ENCODE results near the gene DNAH11.
"Not testable (repeated sequence)": the region's sequence is repeated elsewhere in the genome, so short reads cannot be mapped to it uniquely, and the experiment has no call there.

DNAH11 gene, protein sequence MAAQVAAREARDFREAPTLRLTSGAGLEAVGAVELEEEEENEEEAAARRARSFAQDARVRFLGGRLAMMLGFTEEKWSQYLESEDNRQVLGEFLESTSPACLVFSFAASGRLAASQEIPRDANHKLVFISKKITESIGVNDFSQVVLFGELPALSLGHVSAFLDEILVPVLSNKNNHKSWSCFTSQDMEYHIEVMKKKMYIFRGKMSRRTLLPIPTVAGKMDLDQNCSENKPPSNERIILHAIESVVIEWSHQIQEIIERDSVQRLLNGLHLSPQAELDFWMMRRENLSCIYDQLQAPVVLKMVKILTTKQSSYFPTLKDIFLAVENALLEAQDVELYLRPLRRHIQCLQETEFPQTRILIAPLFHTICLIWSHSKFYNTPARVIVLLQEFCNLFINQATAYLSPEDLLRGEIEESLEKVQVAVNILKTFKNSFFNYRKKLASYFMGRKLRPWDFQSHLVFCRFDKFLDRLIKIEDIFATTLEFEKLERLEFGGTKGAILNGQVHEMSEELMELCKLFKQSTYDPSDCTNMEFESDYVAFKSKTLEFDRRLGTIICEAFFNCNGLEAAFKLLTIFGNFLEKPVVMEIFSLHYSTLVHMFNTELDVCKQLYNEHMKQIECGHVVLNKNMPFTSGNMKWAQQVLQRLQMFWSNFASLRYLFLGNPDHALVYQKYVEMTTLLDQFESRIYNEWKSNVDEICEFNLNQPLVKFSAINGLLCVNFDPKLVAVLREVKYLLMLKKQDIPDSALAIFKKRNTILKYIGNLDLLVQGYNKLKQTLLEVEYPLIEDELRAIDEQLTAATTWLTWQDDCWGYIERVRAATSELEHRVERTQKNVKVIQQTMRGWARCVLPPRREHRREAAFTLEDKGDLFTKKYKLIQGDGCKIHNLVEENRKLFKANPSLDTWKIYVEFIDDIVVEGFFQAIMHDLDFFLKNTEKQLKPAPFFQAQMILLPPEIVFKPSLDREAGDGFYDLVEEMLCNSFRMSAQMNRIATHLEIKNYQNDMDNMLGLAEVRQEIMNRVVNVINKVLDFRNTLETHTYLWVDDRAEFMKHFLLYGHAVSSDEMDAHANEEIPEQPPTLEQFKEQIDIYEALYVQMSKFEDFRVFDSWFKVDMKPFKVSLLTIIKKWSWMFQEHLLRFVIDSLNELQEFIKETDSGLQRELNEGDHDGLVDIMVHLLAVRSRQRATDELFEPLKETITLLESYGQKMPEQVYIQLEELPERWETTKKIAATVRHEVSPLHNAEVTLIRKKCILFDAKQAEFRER (N-terminal part only)

DNA sequence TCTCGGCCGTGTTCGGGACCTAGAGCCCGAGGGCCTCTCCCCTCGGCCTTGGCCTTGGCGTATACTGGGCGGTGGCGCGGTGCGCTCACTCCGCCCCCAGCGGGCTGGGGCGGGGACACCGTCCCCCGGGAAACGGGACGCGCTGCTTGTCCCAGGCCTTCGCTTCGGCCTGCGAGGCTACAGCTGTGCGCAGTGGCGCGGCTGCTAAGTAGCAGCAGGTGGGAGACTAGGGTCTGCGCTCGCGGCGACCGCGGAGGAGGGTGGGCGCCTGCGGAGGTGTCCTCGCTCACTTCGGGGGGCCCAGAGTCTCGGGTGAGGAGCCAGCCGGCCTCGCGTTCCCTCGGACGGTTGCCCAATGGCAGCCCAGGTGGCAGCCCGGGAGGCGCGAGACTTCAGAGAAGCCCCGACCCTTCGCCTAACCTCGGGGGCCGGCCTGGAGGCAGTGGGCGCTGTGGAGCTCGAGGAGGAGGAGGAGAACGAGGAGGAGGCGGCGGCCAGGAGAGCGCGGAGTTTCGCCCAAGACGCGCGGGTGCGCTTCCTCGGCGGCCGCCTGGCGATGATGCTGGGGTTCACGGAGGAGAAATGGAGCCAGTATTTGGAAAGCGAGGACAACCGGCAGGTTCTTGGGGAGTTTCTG is at the start of gene DNAH11:
TSS of gene DNAH11 (plus strand) at position 149 of the 637 bp plus-strand sequence. CDS start at position 356, 207 bp downstream.
- DNase-seq (ENCODE audit: low spot score) = peak; percentile 51

DNA sequence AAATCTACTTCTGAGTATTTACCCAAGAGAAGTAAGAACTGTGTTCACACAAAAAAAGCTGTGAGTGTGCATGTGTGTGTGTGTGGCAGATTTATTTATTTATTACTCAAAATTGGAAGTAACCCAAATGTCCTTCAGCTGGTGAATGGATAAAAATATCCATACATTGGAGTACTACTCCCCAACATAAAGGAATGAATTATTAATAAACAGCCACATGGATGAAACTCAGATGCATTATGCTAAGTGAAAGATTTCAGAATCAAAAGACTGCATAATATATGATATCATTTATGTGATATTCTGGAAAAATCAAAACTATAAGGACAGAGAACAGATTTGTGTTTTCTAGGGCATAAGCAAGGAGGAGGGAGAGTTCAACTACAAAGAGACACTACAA is 47.1 kb upstream of the DNAH11 start:
- no peak for DNase-seq (ENCODE audit: low spot score)

DNA sequence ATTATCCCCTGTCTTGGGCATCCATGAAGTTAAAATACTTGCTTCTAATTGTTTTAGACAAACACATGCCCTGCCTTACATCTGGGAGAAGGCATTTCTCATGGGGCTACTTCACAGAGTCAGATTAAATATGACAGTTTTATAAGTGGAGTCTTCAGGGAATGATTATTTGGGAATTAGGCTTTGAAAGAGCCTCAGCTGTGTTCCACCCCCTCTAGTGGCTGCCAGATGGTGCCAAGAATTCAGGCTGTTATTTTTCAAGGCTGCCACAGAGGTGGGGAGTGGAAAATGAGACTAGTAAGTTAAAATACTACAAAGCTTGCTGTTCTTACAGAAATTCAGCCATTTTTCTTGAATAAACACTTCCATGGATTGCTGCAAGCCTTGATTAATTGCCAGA is 45.8 kb upstream of the DNAH11 start:
- DNase-seq (ENCODE audit: low spot score) = peak; percentile 8

DNA sequence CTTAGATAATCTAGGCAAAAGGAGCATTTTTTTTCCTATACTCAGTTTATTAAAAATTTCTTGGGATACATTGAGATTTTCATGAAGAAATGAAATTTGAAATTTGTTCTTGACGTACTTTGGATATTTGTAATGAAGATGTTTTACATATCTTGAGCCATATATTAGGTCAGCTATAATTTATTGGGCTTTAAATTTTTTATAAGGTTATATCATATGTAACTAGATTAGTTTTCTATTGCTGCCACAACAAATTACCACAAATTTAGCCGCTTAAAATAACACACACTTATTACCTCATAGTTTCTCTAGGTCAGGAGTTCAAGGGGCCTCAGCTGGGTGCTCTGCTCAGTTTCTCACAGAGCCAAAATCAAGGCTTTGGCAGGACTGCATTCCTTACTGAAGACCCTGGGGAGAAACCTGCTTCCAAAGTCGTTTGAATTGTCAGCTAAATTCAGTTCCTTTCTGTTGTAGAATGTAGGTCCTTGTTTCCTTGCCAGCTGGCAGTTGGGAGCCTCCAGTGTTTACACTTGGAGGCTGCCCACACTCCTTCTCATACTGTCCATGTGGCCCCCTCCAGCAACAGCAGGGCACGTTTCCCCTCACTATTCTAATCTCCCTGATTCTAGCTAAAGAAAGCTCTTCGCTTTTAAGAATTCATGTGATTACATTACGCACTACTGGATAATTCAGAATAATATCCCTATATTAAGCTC is 42.6 kb upstream of the DNAH11 start:
- DNase-seq (ENCODE audit: low spot score) = no peak

DNA sequence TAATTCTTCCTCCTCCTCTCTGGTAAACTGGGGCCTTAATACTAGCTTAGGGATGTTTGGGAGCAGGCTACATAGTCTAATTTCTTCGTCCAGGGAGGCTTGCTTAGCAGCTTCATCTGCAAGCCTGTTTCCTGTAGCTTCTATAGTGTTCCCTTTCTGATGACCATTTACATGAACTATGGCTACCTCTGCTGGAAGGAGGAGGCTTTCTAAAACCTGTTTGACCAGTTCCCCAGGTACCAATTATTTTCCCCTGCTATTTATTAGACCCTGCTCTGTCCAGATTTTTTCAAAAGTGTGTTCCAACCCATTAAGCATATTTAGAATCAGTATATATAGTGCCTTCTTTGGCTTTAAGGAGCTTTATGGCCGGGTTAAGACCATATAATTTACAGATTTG is 38.8 kb upstream of the DNAH11 start:
- DNase-seq (ENCODE audit: low spot score) = no peak

DNA sequence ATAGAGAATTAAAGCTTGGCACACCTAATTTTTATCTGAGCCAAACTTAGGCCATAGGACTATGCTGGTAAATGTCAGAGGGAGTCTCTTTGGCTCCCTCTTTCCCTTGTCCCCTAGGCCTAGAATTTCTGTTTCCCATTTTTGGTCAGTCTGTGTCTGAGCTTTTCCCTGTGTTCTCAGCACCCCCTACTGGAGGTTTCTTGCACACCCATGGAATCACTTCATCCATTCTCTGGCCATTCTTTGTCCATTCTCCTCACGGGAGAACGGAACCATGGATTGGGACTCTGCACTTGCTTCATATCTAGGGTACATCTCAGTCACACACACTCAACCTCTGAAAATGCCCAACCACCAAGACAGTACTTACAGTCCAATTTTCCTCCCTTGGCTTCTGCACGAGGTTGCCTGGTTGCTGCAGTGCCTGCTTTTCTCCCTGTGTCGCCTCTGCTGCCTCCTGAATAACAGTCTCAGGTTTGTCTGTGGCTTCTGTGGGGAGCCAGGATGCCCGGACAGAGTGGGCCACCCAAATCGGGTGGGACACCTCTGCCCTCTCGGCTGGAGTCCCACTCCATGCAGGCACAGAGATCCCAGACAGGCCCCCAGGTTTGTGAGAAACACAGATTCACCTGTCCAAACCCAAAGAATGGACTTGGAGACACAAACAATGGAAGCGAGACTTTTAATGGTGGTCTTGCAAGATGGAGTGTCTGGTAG is 35.1 kb upstream of the DNAH11 start:
- DNase-seq (ENCODE audit: low spot score) = peak; percentile 40

DNA sequence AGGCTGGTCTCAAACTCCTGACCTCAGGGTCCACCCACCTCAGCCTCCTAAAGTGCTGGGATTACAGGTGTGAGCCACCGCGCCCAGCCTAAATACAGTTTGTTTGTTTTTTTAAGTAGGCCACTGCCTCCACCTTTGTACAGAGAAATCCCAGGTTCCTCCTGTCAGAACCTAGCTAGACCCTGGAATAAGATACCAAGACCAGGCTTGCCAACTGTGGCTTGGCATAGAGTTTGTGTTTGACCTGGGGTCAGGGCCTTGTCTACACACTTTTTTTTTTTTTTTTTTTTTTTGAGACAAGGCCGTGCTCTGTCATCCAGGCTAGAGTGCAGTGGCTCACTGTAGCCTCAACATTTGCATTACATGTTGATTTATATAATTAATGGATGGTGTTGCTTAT is 34.3 kb upstream of the DNAH11 start:
- DNase-seq (ENCODE audit: low spot score) = no peak

DNA sequence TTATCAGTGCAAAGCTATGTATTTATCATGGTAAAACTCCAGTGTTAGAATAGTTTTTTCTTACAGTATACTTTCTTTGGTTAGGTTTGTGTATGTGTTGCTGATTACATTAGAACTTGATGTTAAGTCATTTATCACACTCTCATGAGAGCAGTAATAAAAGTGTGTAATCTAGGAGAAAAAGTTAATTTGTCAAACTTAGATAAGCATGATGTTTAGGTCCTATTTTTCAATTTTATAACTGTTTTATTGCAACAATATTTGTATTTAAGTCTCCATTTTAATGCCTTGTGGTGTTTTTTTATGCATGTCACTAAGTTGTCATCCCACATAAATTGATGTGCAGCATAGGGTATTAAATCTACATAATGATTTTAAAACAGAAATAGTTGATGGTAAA is 28.8 kb upstream of the DNAH11 start:
- no peak for DNase-seq (ENCODE audit: low spot score)

DNA sequence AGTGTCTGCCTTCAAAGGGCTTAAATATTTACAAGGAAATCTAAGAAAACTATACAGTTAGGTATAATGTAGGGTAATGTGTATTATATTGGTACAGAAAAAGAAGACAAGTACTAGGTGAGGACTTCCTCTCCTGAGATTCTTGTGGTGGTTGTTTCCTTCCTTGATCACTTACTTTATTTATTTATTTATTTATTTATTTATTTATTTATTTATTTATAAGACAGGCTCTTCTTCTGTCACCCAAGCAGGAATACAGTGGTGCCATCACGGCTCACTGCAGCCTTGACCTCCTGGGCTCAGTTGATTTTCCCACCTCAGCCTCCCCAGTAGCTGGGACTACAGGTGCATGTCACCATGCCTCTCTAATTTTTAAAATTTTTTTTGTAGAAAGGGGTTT is 18.2 kb upstream of the DNAH11 start:
- DNase-seq (ENCODE audit: low spot score) = no peak

DNA sequence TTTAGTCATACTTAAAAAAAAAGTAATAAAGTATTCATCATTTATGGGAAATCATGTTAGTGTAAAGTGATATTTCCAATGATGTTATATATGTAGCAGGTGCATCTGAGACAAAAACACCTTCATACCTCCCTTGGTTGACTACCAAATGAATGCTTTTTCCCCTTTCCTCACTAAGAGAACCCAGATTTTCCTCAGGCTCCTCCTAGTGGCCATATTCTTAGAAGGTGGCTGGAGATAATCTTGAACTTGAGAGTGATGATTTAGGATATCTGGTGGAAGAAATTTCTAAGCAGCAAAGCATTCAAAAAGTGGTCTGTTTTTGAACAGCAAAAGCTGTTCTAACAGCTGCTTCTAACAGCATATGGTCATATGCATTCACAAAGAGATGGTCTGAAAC is 16.8 kb upstream of the DNAH11 start:
- DNase-seq (ENCODE audit: low spot score) = no peak

DNA sequence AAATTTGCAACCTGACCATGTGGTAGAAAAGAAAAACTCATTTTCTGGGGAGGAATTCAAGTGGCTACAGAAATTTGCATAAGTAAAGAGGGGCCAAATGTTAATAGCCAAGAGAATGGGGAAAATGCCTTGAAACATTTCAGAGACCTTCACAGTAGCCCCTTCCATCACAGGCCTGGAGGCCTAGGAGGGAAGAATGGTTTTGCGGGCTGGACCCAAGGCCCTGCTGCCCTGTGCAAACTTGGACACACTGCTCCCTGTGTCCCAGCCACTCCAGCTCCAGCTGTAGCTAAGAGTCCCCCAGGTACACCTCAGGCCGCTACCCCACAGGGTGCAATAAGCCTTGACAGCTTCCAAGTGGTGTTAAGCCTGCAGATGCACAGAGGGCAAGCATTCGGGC is 16.4 kb upstream of the DNAH11 start:
- DNase-seq (ENCODE audit: low spot score) = no peak

DNA sequence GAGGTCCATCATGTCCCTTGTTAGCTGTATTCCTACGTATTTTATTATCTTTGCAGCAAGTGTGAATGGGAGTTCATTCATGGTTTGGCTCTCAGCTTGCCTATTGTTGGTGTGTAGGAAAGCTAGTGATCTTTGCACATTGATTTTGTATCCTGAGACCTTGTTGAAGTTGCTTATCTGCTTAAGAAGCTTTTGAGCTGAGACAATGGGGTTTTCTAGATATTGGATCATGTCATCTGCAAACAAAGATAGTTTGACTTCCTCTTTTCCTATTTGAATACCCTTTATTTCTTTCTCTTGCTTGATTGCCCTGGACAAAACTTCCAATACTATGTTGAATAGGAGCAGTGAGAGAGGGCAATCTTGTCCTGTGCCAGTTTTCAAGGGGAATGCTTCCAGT is 10.4 kb upstream of the DNAH11 start:
- not testable (repeated sequence) for DNase-seq (ENCODE audit: low spot score)

DNA sequence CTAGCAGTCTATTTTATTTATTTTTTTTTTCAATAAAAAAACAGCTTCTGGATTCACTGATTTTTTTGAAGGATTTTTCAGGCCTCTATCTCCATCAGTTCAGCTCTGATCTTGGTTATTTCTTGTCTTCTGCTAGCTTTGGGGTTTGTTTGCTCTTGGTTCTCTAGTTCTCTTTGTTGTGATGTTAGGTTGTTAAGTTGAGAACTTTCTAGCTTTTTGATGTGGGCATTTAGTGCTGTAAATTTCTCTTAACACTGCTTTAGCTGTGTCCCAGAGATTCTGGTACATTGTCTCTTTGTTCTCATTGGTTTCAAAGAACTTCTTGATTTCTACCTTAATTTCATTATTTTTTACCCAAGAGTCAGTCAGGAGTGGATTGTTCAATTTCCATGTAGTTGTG is 9.2 kb upstream of the DNAH11 start:
- not testable (repeated sequence) for DNase-seq (ENCODE audit: low spot score)

DNA sequence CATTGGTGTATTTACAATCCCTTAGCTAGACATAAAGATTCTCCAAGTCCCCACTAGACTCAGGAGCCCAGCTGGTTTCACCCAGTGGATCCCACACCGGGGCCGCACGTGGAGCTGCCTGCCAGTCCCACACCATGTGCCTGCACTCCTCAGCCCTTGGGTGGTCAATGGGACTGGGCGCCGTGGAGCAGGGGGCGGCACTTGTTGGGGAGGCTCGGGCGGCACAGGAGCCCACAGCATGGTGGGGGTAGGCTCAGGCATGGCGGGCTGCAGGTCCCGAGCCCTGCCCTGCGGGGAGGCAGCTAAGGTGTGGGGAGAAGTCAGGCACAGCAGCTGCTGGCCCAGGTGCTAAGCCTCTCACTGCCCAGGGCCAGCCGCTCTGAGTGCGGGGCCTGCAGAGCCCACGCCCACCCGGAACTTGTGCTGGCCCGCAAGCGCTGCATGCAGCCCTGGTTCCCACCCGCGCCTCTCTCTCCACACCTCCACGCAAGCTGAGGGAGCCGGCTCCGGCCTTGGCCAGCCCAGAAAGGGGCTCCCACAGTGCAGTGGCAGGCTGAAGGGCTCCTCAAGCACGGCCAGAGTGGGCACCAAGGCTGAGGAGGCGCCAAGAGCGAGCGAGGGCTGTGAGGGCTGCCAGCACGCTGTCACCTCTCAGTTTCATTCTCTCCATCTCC is 6.3 kb upstream of the DNAH11 start:
- not testable (repeated sequence) for DNase-seq (ENCODE audit: low spot score)

DNA sequence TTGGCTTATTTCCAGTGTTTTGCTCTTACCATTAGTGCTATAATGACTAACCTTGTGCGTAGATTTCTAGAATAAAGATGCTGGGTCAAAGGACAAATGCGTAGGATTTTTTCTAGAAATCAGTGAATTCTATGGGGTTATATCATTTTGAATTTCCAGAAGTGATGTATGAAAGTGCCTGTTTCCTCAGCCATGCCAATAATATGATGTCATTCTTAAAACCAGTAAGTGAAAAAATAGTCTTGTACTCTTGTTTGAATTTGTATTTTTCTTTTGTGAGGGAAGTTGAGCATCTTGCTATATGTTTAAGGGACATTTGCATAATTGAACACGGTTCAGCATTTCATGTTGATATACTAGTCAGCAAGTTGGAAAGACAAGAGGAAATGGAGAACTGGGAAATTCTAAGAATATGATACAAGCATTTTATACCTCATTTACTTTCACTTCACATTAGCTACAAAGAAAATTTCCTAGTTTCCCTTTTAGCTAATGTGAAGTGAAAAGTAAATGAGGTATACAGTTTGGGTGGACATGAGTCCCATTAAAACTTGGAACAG is 3.8 kb upstream of the DNAH11 start:
- no peak for DNase-seq (ENCODE audit: low spot score)

DNA sequence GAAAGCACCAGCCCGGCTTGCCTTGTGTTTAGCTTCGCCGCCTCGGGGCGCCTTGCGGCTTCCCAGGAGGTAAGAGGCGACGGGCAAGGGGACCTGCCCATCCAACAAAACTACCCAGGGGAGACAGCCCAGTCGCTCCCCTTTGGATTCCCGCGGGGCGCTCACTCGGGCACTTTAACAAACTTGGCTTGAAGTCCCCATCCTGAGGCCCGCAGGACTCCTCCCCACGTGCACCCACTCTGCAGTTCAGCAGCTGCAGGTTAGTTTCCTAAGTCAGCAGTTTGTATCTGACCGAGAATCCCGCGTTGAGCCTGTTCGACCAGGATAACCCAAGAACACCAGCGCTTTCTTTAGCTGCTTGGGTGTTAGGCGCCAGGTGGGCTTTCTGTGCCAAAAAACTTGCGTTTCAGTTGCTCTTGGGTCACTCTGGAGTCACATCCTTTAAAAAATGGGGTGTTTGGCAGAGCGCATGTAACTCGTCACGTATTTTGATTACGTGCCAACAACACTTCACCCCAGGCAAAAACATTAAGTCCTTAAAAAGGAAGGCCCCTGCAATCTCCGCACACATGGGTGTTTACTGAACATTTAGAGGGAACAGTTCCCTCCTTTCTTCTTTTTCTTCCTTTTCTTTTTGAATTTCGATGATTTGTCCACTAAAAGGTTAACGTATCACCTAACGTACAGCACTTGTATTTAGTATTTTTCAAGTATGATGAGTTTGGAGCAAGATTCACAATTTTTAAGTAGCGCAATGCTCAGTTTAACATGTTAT is 876 bp downstream of the DNAH11 start:
- DNase-seq (ENCODE audit: low spot score) = no peak

DNA sequence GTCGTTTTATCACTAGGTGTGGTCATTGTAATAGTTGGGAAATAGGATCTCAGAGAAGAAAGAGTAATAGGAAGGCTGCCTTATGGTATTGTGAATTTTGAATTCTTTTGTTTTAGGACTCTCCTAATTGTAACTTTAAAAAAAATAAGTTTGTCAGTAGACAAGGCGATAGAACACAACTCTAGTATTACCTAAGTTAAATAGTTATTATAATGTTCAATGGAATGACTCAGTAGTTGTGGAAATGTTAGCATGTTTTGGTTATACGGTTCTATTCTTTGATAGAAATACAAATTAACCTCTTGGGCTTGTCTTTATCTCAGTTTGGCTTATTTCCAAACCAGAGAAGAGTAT is 1.4 kb downstream of the DNAH11 start:
- no peak for DNase-seq (ENCODE audit: low spot score)

DNA sequence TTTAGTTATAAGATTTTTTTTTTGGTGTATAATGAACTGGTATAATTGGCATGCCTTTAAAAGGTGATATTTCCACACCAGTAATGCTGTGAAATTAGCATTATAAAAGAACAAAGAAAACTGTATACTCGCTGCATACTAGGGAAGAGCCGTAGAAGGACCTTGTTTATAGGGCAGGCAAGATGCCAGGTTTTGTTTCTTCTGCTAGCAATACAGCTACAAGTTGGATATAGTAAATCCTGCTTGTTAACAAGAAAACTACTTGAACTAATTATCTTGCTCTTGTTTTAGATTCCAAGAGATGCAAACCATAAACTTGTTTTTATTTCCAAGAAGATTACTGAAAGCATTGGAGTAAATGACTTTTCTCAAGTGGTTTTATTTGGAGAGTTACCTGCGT is 1.9 kb downstream of the DNAH11 start:
- DNase-seq (ENCODE audit: low spot score) = no peak

DNA sequence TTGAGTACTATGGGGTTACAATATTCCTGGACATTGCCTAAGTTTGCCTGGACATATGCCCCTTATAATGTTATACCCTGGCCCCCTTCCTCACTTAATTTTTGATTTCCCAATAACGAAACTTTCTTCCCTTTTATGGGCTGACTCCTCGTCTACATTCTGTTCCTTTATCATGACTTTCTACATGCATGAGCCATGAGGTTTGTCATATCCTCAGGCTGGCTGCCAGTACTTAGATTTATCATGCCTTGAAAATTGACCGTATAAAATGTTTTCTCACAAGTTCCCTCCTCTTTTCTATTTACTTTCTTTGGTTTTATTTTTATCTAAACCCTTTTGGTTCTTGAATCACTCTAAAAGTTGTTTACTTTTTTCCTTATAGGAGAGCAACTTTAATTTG is 4.7 kb downstream of the DNAH11 start:
- DNase-seq (ENCODE audit: low spot score) = no peak

Measured in AG20443 (cell line).